Measurements from ENCODE around the gene KCNB1. TPM values are rescaled to one million over a fixed set of nuclear protein-coding genes. Genes with fewer than 3 reads are reported as not detected.
A peak's percentile ranks its signal among the peaks of the same experiment; 100 is the strongest.

Gene KCNB1
- total RNA-seq, 1 donor from 2014 or later: 4.9 TPM

DNA sequence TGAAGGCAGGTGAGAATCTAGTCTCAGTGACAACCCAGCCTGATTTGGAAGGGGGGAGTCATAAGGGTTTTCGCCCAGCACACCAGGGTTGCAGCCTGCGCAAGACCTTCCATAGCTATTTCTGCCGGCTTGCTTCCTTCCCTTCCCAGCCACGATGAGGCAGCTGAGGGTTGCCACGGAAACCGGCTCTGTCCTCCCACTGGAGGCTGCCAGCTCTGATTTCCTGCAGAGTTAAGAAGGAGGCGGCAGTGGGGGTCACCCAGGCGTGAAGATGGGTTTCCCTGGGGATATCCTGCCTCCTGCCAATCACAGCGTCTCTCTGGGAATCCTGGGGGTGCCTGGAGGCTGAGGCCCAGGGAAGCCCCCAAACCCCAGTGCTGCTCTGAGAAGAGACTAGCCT lies 23.1 kb upstream of the KCNB1 start:
- no peak for DNase-seq (ENCODE audit: low spot score)
- ATAC-seq: peak; percentile 10
- intact Hi-C loops (cut with DNase I): no loop called here

DNA sequence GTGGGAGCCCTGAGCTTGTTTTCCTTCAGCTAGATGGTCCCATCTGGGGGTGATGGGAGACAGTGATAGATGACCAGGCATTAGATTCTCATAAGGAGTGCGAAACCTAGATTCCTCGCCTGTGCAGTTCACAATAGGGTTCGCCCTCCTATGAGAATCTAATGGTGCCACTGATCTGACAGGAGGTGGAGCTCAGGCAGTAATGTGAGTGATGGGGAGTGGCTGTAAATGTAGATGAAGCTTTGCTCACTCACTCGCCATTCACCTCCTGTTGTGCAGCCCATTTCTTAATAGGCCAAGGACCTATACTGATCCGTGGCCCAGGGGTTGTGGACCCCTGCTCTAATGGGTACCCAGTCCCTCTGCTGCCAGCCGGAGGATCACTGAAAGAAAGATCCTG lies 20.7 kb upstream of the KCNB1 start:
- DNase-seq (ENCODE audit: low spot score): no peak
- no peak for ATAC-seq

DNA sequence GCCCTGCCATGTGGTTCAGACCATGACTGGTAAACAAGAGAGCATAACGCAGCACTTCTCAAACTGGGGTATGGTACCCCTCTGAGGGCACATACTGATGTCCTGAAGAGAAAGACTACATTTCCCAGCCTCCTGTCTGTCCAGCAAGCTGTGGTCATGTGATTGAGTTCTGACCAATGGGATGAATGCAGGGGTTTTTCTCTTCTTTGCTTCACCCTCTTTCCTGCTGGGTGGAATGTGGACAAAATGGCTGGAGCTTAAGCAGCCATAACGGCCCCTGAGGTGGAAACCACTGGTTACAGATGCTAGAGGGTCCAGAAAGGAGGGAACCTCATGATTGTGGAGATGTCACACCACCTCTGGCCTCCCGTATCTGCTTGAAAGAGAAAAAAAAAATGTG lies 19.4 kb upstream of the KCNB1 start:
- ATAC-seq (no peak), DNase-seq (ENCODE audit: low spot score) (no peak)
- intact Hi-C loops (cut with DNase I): no loop called here

More for the DNA sequence above, 20.7 kb upstream of the KCNB1 start:
- intact Hi-C loops (cut with DNase I): no loop called here

DNA sequence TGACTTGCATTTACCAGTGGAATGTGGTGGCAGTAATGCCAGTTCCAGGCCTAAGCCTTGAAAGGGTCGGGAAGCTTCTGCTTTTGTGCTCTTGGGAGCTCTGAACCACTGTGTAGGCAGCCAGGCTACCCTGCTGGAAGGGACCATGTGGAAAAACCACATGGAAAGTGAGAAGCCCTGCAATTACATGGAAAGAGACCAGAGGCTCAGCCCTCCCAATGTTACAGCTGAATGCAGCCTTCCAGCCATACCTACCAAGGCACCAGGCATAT lies 14.9 kb upstream of the KCNB1 start:
- ATAC-seq (no peak), DNase-seq (ENCODE audit: low spot score) (no peak)
- intact Hi-C loops (cut with DNase I): no loop called here

DNA sequence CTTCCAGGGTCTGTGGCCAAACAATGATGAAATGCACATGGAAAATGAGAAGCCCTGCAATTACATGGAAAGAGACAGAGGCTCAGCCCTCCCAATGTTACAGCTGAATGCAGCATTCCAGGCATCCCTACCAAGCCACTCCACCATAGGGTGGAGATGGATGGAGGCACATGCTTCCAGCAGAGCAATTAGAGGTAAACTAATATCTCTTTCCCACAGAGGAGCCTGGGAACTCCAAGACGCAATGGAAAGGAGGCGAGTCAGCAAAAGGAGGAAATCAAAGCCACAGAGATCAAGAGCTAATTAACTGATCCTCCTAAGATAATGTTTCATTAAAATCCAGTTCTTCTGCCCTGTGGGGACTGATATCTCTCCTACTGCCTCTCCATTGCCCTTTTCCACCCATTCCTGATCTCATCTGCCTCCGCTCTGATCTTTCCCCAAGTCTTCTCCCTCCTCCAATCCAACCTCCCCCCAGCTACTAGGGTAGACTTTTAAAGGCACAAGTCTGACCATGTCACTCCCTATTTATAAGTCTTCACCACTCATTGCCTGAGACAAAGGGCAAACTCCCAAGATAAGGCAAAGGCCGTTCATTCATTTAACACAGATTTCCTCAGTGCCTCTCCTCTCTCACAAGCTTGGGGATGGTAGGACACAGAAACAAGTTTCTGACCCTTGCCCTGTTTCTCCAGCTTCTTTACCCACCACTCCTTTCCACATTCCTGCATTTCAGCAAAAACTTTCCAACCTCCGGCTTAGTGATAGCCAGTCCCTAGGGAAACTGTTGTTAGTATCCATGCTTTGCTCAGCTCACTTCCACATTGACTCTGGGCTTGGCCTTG lies 14.3 kb upstream of the KCNB1 start:
- intact Hi-C loops (cut with DNase I): no loop called here
- DNase-seq (ENCODE audit: low spot score) (no peak), ATAC-seq (no peak)

DNA sequence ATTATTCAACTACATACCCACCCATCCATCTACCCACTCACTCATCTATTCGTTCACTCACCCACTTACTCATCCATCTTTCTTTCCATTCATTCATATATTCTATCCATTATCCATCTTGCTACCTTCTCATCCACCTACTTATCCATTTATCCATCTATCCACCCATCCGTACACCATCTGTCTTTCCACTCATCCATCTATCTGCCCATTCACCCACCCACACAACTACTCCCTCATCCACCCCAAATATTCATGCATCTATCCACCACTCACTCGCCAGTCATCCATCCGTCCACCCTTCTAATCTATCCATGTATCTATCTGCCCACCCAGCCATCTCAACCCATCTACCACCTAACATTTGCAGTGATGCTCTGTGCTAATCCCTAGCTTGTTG lies 13.6 kb upstream of the KCNB1 start:
- no peak for DNase-seq (ENCODE audit: low spot score)
- no peak for ATAC-seq
- intact Hi-C loops (cut with DNase I): no loop called here

DNA sequence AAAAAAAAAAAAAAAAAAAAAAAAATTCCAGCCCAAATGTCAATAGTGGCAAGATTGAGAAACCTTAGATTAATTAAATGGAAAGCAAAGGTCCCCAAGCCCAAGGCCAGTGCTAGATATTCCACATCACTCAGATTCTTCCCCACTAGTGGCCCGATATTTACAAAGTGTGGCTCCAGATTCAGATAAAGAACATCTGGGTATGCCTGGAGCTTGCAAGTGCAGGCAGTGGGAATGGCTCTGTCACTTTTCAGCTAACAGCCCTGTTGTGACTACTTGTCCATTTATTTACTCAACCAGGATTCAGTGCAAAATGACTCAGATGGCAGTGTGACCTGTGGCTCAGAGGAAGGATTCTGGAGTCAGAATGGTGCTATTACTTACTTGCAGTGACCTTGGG lies 8.2 kb upstream of the KCNB1 start:
- ATAC-seq (no peak), DNase-seq (ENCODE audit: low spot score) (no peak)
- intact Hi-C loops (cut with DNase I): no loop called here

DNA sequence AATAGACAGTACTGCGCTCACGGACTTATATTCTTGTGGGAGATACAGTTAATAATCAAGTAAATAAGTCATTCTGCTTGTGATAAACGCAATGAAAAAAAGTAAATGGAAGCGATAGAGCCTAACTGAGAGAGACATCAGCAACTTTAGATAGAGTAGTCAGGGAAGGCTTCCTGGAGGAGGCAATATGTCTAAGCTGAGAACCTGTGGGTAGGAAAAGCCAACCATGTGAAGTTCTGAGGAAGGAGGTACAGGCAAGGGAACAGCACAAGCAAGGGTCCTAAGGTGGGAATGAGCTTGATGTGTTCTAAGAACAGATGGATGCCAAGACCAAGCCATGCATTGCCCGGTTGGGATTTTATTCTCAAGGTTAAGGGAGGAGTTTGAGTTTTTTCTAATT lies 7.2 kb upstream of the KCNB1 start:
- DNase-seq (ENCODE audit: low spot score) (no peak), ATAC-seq (no peak)
- intact Hi-C loops (cut with DNase I): loop anchor here (10.0 kb wide), 2 partner anchors 125 to 155 kb away; no protein-coding TSS in a partner anchor

DNA sequence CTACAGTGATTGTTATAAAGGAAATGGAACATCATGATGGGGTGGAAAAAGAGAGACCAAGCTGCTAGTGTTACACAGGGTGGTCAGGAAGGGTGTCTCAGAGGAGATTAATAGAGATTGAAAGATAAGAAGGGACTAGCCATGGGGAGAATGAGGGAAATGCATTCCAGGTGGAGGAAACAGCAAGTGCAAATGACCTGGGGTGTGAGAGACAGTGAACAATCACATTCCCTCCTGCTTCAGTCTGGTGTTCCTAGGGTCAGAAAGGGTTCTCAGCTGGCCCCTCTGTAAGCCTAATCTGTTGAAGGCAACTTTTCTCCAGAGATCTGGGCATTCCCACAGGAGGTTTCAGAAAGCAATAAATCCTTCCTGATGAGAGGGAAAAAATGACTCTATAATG lies 3.6 kb upstream of the KCNB1 start:
- intact Hi-C loops (cut with DNase I): loop anchor here (10.0 kb wide), 2 partner anchors 121 to 151 kb away; no protein-coding TSS in a partner anchor
- ATAC-seq (no peak), DNase-seq (ENCODE audit: low spot score) (no peak)

DNA sequence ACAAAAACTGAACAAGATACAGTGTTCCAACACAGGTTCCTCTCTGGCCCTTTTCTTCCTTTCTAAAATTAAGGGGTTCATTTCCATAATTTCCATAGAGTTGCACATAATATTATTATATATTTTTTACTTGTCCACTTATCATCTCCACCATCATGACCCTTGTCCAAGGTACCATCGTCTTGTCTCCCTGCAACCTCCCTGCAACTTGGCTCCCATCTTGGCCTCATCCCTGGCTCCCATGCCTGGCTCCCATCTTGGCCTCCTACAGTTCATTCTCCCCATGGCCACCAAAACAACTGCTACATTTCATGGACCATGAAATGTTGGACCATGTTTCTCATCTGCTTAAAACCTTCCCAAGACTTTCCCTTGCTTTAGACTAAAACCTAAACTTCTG lies 3.1 kb upstream of the KCNB1 start:
- intact Hi-C loops (cut with DNase I): loop anchor here (10.0 kb wide), 2 partner anchors 121 to 151 kb away; no protein-coding TSS in a partner anchor
- DNase-seq (ENCODE audit: low spot score) (no peak), ATAC-seq (no peak)

DNA sequence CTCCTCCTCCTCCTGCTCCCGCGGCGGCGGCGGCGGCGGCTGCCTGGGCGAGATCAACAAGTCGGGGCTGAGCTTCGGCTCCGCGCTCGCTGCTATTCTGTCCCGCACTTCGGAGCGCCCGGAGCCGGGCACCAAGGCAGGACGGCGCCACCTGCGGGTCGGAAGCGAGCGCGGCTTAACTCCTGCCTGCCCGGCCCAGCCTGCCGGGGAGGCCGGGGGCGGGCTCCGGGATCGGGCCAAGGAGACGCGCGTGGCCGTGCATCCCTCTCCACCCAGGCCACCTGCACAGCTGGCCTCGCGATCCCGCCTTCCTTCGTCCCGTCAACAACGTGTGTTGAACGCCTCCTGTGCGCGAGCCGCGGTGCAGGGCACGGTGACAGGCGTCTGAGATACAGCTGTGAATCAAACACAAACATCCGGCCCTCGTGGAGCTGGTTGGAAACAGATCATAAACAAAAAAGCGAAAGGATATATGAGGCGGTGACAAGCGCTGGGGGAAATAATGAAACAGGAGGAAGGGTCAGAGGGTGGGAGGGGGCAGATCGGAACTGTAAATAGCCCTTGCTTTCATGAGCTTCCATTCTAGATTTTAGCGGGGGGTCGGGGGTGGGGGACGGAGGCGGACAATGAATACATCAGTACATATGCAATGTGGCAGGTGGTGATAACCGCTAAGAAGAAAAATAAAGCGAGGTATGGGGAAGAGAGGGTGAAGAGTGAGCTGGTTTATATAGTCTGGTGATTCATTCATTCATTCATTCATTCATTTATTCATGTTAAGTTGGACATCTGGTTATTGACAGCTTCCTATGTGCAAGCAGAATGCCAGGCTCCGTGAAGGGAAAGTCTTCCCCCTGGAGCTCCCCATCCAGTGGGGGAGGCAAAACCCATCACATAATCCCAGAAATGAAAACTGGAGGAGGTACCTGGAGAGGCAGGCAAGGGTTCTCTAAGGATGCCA lies 2.0 kb upstream of the KCNB1 start:
- intact Hi-C loops (cut with DNase I): loop anchor here (10.0 kb wide), 2 partner anchors 120 to 150 kb away; no protein-coding TSS in a partner anchor
- DNase-seq (ENCODE audit: low spot score) (peak; percentile 85), ATAC-seq (peak; percentile 84)

DNA sequence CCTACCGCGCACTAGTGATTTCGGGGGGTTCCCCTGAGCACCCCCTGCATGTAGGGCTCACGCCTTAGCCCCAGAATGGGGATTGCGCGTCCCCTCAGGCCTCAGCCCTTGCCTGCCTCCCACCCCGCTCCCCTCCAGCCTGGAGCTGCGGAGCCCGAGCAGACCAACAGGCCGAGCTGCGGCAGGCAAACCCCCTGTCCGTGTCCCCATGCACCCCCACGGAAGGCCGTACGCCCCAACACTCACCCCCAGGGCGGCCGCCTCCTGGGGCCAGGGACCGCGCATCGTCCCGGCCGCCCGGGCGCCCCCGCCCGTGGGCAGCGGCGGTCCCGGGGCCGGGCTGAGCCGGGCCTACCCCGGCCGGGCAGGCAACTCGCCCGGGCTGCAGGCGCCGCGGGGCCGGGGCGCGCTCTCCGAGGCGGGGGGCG lies 1.2 kb upstream of the KCNB1 start:
- no peak for DNase-seq (ENCODE audit: low spot score)
- intact Hi-C loops (cut with DNase I): loop anchor here (10.0 kb wide), 2 partner anchors 119 to 149 kb away; no protein-coding TSS in a partner anchor
- ATAC-seq: peak; percentile 25

DNA sequence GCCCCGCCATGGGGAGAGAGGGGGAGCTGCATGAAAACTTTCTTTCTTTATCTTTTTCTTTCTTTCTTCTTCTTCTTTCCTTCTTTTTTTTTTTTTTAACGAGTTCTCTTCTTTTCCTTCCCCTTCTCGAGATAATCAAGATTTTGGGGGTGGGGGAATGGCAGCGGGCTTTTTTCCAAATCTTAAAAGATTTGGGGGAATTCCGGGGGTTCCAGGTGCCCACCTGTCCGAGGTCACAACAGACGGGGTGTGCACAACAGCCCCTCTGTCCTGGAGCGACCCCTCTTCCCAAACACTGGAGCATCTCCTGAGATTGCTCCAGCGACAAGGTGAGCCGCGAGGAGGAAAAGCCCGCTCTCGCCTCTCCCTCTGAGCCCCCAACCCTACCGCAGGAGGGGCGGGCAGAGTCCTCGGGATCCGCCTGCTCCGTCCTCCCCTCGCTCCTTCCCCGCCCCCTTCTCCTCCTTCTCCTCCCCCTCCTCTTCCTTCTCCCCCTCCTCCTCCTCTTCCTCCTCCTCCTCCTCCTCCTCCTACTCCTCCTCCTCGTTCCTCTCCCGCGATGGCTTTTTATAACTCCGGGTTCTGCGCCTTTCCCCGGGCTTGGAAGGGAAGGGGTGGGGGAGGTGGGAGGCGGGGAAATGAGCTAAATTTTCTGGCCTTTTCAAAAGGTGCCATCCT lies 689 bp upstream of the KCNB1 start:
- ATAC-seq (peak; percentile 20), DNase-seq (ENCODE audit: low spot score) (no peak)
- intact Hi-C loops (cut with DNase I): loop anchor here (10.0 kb wide), 2 partner anchors 118 to 148 kb away; no protein-coding TSS in a partner anchor

DNA sequence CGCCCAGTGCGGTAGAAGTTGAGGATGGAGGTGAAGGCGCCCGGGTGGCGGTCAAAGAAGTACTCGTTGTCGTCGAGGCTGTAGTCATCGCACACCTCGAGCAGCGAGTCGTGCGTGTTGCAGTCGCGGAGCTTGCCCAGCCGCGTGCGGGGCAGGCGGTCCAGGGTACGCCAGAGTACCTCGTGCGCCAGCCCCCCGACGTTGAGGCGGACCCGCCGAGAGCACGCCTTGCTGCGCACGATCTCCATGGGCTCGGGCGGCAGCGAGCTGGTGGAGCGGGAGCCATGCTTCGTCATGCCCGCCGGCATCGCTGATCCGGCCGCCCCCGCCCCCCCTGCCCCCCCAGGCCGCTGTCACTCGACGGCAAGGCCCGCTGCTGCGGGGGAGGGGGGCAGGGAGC lies 295 bp downstream of the KCNB1 start:
- no peak for DNase-seq (ENCODE audit: low spot score)
- intact Hi-C loops (cut with DNase I): loop anchor here (10.0 kb wide), 2 partner anchors 117 to 147 kb away; no protein-coding TSS in a partner anchor

DNA sequence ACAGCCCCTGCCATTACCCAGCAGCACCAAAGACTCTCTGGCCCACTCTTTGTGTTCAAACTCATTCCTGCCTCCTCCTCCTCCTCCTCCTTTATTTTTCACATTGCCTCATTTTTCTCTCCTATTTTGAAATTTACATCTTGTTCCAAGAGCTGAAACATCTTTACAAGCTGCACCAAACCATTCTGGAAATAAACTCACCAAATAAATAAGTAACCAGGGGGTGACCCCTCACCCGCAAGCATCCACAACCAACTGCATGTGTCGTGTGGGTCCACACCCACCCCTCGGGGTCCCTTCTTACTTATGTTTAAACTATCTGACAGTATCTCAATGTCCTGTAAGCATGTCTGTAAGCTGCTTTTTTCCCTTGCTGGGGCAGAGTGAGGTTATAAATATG lies 1.4 kb downstream of the KCNB1 start:
- DNase-seq (ENCODE audit: low spot score): no peak
- intact Hi-C loops (cut with DNase I): loop anchor here (10.0 kb wide), 2 partner anchors 116 to 146 kb away; no protein-coding TSS in a partner anchor
- no peak for ATAC-seq

More for the DNA sequence above, 295 bp downstream of the KCNB1 start:
- ATAC-seq: no peak

DNA sequence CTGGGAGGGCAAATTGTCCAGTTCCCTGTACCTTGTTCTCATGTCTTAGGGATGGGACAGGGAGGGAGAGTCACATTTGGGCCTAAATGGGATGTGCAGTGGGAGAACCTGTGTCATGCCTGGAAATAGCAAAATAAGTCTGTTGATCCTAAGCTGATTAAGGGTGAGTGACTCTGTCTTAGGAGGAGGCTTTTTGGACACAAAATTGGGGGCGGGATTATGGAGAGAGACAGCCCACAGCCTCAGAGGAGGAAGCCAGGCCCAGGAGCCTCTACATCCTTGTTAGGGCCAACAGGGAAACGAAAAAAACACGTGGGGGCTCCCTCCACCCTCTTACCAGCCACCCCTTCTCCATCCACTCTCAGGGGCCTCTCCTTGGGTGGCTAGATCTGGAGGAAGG lies 2.2 kb downstream of the KCNB1 start:
- intact Hi-C loops (cut with DNase I): loop anchor here (10.0 kb wide), 2 partner anchors 115 to 145 kb away; no protein-coding TSS in a partner anchor
- no peak for ATAC-seq
- no peak for DNase-seq (ENCODE audit: low spot score)

DNA sequence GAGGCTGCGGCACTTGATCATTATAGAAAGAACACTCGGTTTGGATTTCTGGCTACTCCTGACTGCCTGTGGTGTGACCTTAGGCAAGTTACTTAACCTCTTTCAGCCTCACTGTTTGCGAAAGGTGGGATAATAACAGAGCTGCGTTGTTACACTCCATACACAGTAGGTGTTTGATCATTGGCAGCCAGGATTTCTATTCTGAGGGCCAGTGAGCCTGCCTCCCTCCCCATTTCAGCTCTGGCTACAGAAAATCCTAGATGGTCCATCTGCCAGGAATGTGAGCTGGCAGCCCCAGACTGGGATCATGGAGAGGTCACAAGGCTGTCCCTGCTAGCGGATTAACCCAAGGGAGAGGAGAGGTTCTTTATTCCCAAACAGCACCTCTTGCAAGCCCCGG lies 2.7 kb downstream of the KCNB1 start:
- ATAC-seq: no peak
- intact Hi-C loops (cut with DNase I): loop anchor here (10.0 kb wide), 2 partner anchors 115 to 145 kb away; no protein-coding TSS in a partner anchor
- DNase-seq (ENCODE audit: low spot score): no peak

DNA sequence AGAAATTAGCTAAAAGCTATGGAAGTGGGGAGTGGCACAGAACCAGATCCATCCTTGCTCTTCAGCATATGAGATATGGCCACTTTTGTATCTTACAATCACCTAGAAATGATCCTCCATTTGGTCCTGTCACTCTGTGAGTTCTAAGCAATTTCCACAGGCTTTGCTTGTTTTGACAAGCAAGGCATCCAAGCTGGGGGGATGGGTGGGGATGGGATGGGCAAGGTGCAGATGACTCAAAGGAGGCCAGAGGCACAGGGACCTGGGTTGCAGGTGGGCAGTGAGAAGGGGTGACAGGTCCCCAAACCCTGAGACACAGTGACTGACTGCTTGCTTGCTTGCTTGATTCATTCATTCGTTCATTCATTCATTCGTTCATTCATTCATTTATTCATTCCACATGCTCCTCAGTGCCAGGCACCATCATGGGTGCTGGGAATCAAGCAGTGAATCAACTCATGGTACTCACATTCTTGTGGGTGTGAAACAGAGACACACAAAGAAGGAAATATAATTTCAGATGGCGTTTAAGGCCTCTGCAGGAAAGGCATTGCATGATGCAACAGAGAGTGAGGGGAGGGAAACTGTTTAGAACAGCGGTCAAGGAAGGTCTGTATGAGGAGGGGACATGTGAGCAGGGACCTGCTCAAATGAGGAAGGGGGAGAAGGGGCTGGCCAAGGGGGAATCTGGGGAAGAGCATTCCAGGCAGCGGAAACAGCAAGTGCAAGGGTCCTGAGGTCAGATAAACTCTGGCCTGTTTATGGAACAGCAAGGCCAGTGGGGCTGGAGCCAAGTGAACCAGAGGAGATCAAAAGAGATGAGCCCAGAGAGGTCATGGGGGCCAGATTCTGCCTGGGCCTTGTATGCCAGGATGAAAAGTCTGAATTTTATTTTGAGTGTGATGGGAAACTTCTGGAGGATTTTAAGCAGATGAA lies 3.4 kb downstream of the KCNB1 start:
- no peak for ATAC-seq
- DNase-seq (ENCODE audit: low spot score): no peak
- intact Hi-C loops (cut with DNase I): no loop called here

All from sciatic nerve (tissue), 2 donors.